ENCODE measurements around the gene NUBP1.

DNA sequence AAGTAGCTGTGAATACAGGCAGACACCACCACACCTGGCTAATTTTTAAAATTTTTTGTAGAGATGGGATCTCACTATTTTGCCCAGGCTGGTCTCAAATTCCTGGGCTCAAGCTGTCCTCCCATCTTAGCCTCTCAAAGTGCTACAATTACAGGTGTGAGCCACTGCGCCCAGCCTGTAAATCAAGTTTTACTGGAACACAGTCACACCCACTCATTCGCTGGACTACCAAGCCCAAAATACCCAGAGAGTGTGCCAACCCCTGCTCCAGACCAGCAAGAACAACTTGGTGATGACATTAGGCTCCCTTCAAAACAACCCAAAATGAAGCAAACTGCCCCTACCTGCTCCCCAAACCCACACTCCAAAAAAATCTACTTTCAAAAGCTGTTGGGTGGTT, 39.0 kb downstream of the NUBP1 start:
- TF ChIP-seq, protein P1, sequence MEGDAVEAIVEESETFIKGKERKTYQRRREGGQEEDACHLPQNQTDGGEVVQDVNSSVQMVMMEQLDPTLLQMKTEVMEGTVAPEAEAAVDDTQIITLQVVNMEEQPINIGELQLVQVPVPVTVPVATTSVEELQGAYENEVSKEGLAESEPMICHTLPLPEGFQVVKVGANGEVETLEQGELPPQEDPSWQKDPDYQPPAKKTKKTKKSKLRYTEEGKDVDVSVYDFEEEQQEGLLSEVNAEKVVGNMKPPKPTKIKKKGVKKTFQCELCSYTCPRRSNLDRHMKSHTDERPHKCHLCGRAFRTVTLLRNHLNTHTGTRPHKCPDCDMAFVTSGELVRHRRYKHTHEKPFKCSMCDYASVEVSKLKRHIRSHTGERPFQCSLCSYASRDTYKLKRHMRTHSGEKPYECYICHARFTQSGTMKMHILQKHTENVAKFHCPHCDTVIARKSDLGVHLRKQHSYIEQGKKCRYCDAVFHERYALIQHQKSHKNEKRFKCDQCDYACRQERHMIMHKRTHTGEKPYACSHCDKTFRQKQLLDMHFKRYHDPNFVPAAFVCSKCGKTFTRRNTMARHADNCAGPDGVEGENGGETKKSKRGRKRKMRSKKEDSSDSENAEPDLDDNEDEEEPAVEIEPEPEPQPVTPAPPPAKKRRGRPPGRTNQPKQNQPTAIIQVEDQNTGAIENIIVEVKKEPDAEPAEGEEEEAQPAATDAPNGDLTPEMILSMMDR (IDR thresholded peaks at IDR 0.05) = no peak
- TF ChIP-seq POLR2AphosphoS5 (IDR thresholded peaks at IDR 0.05; ENCODE audit: insufficient read depth in 1 of 2, low read depth in 1 of 2) = no peak
- no peak for TF ChIP-seq POLR2A (IDR thresholded peaks at IDR 0.05)
